AG08396 (cell line): ENCODE measurements around the gene IRF3.
"Not testable (repeated sequence)": the region's sequence is repeated elsewhere in the genome, so short reads cannot be mapped to it uniquely, and the experiment has no call there.

Experiments
- DNase-seq: peaks from one replicate; pipeline ENCODE4 v3.0.0; 2012; ENCODE audit warnings: low spot score, mixed read lengths

The IRF3 gene

GRCh38 chr19:49645995-49646394 is 19.7 kb downstream of the IRF3 start:
- DNase-seq, result no peak

DNA sequence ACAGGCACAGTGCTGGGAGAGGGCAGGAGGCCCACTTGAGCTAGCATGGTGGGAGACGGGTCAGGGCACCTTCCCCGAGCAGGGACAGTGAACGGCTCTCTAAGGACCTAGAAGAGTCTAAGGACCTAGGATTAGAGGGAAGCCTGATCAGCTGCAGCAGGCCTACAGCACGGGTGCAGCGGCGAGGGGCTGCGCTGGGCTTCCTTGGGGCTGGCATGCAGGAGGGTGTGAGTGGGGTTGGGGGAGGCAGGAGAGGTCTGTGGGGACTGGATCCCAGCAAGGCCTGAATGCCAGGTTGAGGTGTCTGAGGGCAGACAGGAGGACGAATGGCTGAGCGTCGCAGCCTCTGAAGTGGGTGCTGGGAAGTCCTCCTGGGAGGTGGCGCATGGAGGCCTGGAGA is 20.1 kb downstream of the IRF3 start:
- DNase-seq, result no peak

- DNase-seq, result no peak
These were observed 22.2 kb downstream of the IRF3 start for GRCh38 chr19:49643466-49643865.

DNA sequence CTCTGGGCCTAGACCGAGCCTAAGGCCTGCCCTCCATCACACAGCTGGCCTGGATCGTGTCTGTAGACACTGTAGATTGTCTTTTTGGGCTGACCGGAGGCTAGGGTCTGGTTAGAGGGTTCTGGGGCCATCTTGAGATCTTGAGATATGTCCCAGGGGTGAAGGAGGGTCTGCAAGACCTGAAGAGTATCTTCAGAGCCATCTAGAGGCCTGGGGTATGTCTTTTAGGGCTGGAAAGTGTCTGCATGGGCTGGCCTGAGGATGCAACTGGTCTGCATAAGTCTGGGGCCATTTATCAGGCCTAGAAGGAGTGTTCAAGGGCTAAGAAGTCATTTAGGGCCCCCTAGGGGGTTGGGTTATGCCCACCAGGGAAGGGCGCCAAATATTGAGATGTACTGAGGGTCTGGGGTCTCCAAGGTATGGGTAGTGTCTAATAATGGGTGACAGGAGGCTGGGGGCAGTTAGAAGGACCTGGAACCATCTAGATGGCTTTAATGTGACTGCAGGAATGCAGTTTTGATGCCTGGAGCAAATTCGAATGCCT is 23.1 kb downstream of the IRF3 start:
- DNase-seq, result no peak

GRCh38 chr19:49641688-49642491 is 23.8 kb downstream of the IRF3 start, which contains the start of gene SCAF1:
Gene SCAF1, plus strand, starts transcription at chr19:49642209. Its CDS starts 2,818 bp downstream, at chr19:49645027.
- peak; percentile 98 for DNase-seq

- DNase-seq, result peak; percentile 97
These were observed 25.4 kb downstream of the IRF3 start, which contains the start of gene RRAS for GRCh38 chr19:49640113-49640898. Gene RRAS, minus strand, starts transcription at chr19:49640143. Its CDS starts 45 bp downstream, at chr19:49640098.

DNA sequence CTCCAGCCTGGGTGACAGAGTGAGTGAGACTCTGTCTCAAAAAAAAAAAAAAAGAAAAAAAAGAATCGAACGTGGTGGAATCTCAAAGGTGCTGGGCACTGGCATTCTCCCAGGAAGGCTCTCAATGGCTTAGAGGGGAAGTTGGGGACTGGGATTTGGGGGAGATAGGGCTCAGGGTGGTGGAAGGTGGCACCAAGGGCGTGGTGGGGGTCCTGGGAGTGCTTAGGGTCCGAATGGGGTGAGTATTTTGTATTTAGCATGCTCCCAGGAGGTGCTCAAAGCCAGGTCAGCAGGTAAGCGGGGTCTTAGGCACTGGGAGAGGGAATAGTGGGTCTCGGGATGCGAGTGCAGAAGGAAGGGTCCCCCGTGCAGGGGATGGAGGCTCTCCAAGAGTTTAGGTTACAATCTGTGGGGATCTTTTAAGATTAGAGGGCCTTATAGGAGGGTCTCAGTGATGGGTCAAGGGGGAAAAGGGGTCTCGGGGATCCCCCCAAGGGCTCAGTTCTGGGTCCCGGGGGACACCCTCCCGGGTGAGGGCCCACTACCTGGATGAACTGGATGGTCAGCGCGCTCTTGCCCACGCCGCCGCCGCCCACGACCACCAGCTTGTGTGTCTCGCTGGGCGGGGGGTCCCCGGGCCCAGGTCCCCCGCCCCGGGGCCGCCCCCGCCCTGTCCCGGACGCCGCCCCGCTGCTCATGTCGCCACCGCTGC is 26.1 kb downstream of the IRF3 start:
- no peak for DNase-seq

GRCh38 chr19:49637821-49638738 is 27.6 kb downstream of the IRF3 start:
- DNase-seq, result peak; percentile 87

DNA sequence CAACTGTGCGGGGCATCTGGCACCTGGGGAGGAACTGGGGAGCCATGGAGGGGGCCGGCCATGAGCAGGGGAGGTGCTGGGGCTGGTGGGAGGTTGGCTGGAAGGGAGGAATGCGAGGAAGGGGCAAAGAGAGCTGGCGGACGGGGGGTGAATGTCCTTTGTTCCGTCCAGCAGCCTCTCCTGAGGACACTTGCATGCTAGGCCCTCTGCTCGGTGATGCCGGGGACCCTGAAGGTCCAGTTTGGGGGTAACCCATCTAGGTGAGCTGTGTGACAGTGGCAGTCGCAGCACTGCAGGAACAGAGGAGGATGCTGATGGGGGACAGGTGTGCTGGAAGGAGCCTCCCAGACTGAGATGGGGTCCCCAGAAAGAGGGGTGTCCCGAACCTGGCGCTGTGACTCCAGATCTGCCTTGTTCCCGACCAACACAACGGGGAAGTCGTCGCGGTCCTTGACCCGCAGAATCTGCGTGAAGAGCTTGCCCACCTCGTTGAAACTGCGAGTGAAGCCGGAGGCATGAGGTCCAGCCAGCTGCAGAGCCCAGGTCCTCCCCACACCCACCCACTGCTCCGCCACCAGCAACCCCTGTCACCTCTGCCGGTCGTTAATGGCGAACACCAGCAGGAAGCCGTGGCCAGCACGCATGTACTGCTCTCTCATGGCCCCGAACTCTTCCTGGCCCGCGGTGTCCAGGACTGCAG is 29.3 kb downstream of the IRF3 start:
- DNase-seq, result no peak

DNA sequence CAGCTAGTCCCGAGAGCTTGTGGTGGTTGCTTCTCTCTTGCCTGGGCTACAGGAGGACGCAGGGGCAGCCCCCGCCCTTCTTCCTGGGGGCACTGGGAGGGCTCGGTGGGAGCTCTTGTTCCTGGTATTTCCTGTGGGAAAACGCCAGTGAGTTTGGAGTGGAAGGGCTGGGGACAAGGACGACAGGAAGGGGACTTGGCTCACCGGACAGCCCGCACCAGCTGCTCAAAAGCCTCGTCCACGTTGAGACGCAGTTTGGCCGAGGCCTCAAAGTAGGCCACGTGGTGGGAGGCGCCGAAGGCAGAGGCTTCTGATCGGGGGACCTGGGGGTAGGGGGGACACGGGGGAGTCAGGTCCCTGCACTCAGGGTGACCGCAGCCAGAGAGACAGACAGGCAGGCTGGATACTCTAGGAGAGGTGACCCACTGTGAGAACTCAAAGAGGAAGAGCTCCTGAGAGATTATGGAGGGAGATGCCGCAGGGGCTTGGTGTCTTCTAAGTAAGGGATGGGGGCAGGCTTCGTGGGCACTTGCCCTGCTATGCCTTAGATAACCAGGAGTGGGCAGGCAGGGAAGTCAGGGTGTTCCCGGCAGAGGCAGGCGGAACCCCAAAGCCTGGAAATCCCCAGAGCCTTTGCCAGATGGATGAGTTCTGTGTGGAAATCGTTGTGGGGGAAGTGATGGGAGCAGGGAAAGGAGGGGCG is 30.0 kb downstream of the IRF3 start:
- no peak for DNase-seq

GRCh38 chr19:49633273-49633672 is 32.4 kb downstream of the IRF3 start:
- not testable (repeated sequence) for DNase-seq

GRCh38 chr19:49632576-49632975 is 33.1 kb downstream of the IRF3 start:
- no peak for DNase-seq

GRCh38 chr19:49631610-49632192 is 34.0 kb downstream of the IRF3 start:
- no peak for DNase-seq

- no peak for DNase-seq
These were observed 34.6 kb downstream of the IRF3 start for GRCh38 chr19:49631014-49631588.

DNA sequence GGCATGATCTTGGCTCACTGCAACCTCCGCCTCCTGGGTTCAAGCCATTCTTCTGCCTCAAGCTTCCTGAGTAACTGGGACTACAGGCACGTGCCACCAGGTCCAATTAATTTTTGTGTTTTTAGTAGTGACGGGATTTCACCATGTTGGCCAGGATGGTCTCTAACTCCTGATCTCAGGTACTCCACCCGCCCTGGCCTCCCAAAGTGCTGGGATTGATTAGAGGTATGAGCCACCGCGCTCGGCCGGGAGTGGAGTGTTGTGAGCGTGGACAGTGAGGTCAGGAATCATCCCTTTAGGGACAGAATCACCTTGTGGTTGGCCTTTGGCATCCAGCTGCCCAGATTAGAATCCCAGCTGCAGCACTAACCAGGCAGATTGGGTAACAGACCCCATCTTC is 36.0 kb downstream of the IRF3 start:
- no peak for DNase-seq

DNA sequence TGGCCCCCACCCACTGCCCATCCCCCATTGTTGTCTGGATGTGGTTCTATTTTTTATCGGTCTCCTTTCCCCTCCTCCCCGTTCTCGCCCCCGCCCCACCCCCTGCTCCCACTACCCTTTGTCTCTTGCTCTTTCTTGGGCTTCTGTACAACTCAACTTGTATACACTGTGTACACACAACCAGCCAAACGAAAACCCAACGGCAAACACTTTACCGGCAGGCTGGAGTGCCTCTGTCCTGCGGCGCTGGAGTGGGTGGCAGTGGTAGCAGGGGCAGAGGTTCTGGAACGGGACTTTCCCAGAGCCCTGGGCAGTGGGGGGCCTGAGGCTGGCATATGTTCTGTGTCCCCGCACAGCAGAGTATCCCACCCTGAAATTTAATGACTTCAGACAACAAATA is 39.4 kb downstream of the IRF3 start:
- DNase-seq, result no peak

DNA sequence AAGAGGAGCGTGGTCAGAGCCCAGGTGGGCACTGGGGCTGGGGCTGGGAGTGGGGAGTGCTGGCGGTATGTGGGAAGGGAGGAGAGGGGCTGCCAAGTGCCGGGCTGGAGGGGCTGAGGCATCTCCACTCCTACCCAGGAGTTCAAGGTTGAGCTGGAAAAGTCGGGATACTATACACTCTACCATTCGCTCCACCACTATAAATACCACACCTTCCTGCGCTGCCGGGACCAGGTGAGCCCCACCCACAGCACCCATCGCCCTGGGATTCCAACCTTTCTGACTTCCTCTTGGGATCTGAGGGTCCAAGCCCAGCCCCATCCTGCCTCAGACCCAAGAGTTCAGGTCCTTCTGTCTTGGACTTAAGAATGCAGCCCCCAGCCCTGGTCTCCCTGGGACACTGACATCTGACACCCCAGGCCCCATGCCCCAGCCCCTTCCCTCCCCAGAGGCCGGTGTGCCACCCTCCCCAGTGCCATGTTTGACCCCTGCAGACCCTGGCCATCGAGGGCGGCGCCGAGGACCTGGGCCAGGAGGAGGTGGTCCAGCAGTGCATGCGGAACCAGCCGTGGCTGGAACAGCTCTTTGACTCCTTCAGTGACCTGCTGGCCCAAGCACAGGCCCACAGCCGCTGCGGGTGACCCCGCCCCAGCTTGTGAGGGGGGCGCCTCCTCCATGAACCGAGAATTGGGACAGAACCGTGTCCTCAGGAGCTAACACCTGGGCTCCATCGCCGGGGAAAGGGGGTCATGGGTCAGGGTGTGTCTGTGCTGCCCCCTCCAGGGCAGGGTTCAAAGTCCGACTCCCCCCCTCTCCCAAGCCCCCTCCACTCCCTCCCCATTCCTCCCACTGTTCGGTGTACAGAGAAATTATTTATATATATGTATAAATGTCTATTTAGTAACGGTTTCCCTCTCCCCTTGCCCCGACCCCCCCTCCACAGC is 40.4 kb downstream of the IRF3 start:
- no peak for DNase-seq

DNA sequence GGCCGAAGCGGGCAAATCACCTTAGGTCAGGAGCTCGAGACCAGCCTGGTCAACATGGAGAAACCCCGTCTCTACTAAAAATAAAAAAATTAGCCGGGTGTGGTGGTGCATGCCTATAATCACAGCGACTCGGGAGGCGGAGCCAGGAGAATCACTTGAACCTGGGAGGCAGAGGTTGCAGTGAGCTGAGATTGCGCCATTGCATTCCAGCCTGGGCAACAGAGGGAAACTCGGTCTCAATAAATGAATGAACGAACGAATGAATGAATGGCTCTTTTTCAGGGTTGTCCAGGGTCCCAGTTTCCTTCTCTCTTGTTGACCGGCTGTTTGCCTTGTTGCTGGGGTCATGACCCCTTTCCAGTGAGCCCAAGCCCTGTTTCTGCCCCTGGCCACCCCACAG is 47.8 kb downstream of the IRF3 start:
- not testable (repeated sequence) for DNase-seq
